Neural cell (in vitro differentiated cells): ENCODE measurements around the gene SLC39A3. TPM values are rescaled to one million over a fixed set of nuclear protein-coding genes. Genes with fewer than 3 reads are reported as not detected.

Experiments
- H2AFZ ChIP-seq: fragments of 200-600, 300-800 bp; sonication (generic), shearing (Covaris generic); 2 replicates; pipeline ENCODE4 v1.6.0; 2014; ENCODE audit warnings: low read depth, mild to moderate bottlenecking, antibody characterized with exemption, low read length, moderate library complexity
- H3F3A ChIP-seq: fragments of 200-600 bp; shearing (Covaris generic); 2 replicates; pipeline ENCODE4 v1.6.1; 2016; ENCODE audit warnings: mild to moderate bottlenecking, moderate library complexity, mixed read lengths, antibody characterized with exemption, low read length; ENCODE audit not compliant: insufficient read depth, poor library complexity, severe bottlenecking
- H3K27ac ChIP-seq: fragments of 200-600, 300-800 bp; sonication (generic), shearing (Covaris generic); 2 replicates; pipeline ENCODE4 v1.5.1; 2014; ENCODE audit warnings: mild to moderate bottlenecking, low read length, moderate library complexity
- H3K27me3 ChIP-seq: fragments of 300-800, 200-600 bp; sonication (generic), shearing (Covaris generic); 2 replicates; pipeline ENCODE4 v1.6.0; 2014; ENCODE audit warnings: mild to moderate bottlenecking, low read depth, low read length, moderate library complexity; ENCODE audit not compliant: insufficient read depth
- H3K36me3 ChIP-seq: fragments of 300-800, 200-600 bp; sonication (generic), shearing (Covaris generic); 2 replicates; pipeline ENCODE4 v1.5.1; 2014; ENCODE audit warnings: mild to moderate bottlenecking, antibody characterized with exemption, low read length, moderate library complexity; ENCODE audit not compliant: insufficient read depth
- H3K4me2 ChIP-seq: fragments of 300-800, 200-600 bp; sonication (generic), shearing (Covaris generic); 2 replicates; pipeline ENCODE4 v1.6.0; 2014; ENCODE audit warnings: mild to moderate bottlenecking, low read length
- H3K4me3 ChIP-seq: fragments of 300-800, 200-600 bp; sonication (generic), shearing (Covaris generic); 2 replicates; pipeline ENCODE4 v1.5.1; 2014; ENCODE audit warnings: mild to moderate bottlenecking, low read length, moderate library complexity
- H3K79me2 ChIP-seq: fragments of 200-600 bp; shearing (Covaris generic); replicated peaks from 2 replicates; pipeline ENCODE4 v1.6.0; 2014; ENCODE audit warnings: mild to moderate bottlenecking, low read length, moderate library complexity; ENCODE audit not compliant: insufficient read depth
- H3K9ac ChIP-seq: fragments of 300-800, 200-600 bp; sonication (generic), shearing (Covaris generic); 2 replicates; pipeline ENCODE4 v1.6.1; 2016; ENCODE audit warnings: mild to moderate bottlenecking, low read length, mixed read lengths
- H3K9me2 ChIP-seq: fragments of 200-600 bp; shearing (Covaris generic); 2 replicates; pipeline ENCODE4 v1.6.1; 2016; ENCODE audit warnings: mild to moderate bottlenecking, low read length, mixed read lengths; ENCODE audit not compliant: insufficient read depth
- H3K9me3 ChIP-seq: fragments of 200-600, 300-800 bp; sonication (generic), shearing (Covaris generic); 2 replicates; pipeline ENCODE4 v1.6.1; 2016; ENCODE audit warnings: mild to moderate bottlenecking, mixed run types, low read length, moderate library complexity, mixed read lengths
- H4K20me1 ChIP-seq: fragments of 200-600 bp; shearing (Covaris generic); 2 replicates; pipeline ENCODE4 v1.6.1; 2016; ENCODE audit warnings: mild to moderate bottlenecking, mixed run types; ENCODE audit not compliant: insufficient read depth
- EP300 ChIP-seq: fragments of 450-650 bp; conservative IDR thresholded peaks from 2 replicates; pipeline ENCODE4 v1.6.1; 2014; ENCODE audit warnings: antibody characterized with exemption, mild to moderate bottlenecking, moderate library complexity; ENCODE audit not compliant: poor library complexity, severe bottlenecking
- EZH2 ChIP-seq: fragments of 200-600, 300-800 bp; shearing (Covaris generic), sonication (generic); IDR thresholded peaks from 2 replicates; pipeline ENCODE4 v1.6.1; 2014; ENCODE audit warnings: antibody characterized with exemption, low read length, borderline replicate concordance, mild to moderate bottlenecking; ENCODE audit not compliant: insufficient read depth, poor library complexity, severe bottlenecking
- MXI1 ChIP-seq: fragments of 450-650 bp; conservative IDR thresholded peaks from 2 replicates; pipeline ENCODE4 v1.6.1; 2014; ENCODE audit warnings: antibody characterized with exemption, mild to moderate bottlenecking; ENCODE audit not compliant: poor library complexity, severe bottlenecking
- POLR2AphosphoS5 ChIP-seq: IDR thresholded peaks from 2 replicates; pipeline ENCODE4 v1.6.1; 2012
- RAD21 ChIP-seq: fragments of 450-650 bp; conservative IDR thresholded peaks from 2 replicates; pipeline ENCODE4 v1.6.1; 2014; ENCODE audit warnings: antibody characterized with exemption, mild to moderate bottlenecking, moderate library complexity
- SMC3 ChIP-seq: fragments of 450-650 bp; conservative IDR thresholded peaks from 2 replicates; pipeline ENCODE4 v1.6.1; 2014; ENCODE audit warnings: antibody characterized with exemption, mild to moderate bottlenecking, moderate library complexity; ENCODE audit not compliant: poor library complexity
- TAF1 ChIP-seq: IDR thresholded peaks from 2 replicates; pipeline ENCODE4 v1.6.1; 2012; ENCODE audit warnings: low read depth
- polyA plus RNA-seq: library from polyadenylated mRNA; depleted of rRNA; stranded (reverse); fragments of >200 nt; gene quantifications from 2 replicates; pipeline ENCODE4 v1.2.3, GENCODE V29; 2014
- TF ChIP-seq, protein P1 (sequence below): IDR thresholded peaks from 2 replicates; pipeline ENCODE4 v1.6.1; 2012; ENCODE audit warnings: borderline replicate concordance
- TF ChIP-seq, protein P2 (sequence below): fragments of 450-650 bp; IDR thresholded peaks from 2 replicates; pipeline ENCODE4 v1.5.1; 2014; ENCODE audit warnings: antibody characterized with exemption, mild to moderate bottlenecking, moderate library complexity; ENCODE audit not compliant: poor library complexity, severe bottlenecking

Gene SLC39A3
- polyA plus RNA-seq, 1 donor from 2014 or later: 72.8 TPM

DNA sequence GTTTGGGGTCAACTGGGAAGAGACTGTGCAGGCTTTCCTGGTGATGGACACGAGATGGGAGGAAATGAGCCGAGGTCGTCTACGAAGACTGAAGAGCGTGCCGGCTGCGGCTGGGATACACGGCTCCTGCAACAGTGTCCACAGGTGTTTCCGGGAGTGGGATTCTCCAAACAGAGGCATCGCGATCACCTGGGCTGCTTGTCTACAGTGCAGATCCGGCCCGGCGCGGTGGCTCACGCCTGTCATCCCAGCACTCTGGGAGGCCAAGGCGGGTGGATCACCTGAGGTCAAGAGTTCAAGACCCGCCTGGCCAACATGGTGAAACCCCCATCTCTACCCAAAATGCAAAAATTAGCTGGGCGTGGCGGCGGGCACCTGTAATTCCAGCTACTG, 11.6 kb upstream of the SLC39A3 start:
- H3K27me3 ChIP-seq: no peaks in the 10 kb centered on the region
- no peaks in the 10 kb centered on the region for H3F3A ChIP-seq
- no peaks in the 10 kb centered on the region for H4K20me1 ChIP-seq
- H3K36me3 ChIP-seq: no peaks in the 10 kb centered on the region
- TF ChIP-seq SMC3 (no peak), TAF1 (no peak), MXI1 (no peak), EZH2 (no peak)
- no peak overlapping the region for H3K4me2 ChIP-seq
- no peak overlapping the region for H3K9ac ChIP-seq
- H3K9me3 ChIP-seq: no peaks in the 10 kb centered on the region
- H3K79me2 ChIP-seq: no peaks in the 10 kb centered on the region
- no peak overlapping the region for H3K4me3 ChIP-seq
- H3K9me2 ChIP-seq: no peaks in the 10 kb centered on the region
- H2AFZ ChIP-seq: no peak overlapping the region
- H3K27ac ChIP-seq: no peak overlapping the region

DNA sequence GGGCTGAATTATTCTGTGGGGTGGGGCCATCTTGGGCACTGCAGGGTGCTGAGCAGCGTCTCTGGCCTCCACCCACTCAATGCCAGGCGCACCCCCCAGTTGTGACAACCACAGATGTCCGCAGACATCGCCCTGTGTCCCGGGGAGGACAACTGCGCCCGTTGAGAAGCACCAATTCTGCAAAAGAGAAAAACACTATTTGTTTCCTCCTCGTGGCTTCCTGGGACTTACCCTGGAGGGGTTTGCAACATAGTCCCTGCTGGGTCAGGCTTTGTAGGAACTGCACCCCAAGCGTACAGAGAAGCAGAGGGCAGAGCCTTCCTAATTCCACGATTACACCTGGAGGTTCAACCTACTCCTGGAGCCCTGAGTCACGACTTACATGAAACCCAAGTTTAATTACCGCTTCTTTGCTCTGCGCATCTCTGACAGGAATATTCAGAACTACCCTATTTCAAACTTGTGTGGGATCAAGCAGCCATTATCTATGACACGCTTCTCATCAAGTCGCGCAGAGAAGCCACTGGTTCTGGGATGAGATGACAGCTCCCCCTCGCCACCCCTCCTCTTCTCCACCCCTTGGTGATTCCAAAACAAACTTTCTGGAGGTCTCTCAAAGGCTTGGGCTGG, 11.1 kb upstream of the SLC39A3 start:
- Histone ChIP-seq H3K9me2 (no peaks in the 10 kb centered on the region), H4K20me1 (no peaks in the 10 kb centered on the region), H3K4me3 (no peak overlapping the region), H3K9ac (no peak overlapping the region), H3F3A (no peaks in the 10 kb centered on the region), H3K9me3 (no peaks in the 10 kb centered on the region), H3K36me3 (no peaks in the 10 kb centered on the region), H3K79me2 (no peaks in the 10 kb centered on the region), H3K27me3 (no peaks in the 10 kb centered on the region), H3K4me2 (no peak overlapping the region), H3K27ac (no peak overlapping the region), H2AFZ (no peak overlapping the region)
- no peak for TF ChIP-seq EP300
- no peak for TF ChIP-seq RAD21
- no peak for TF ChIP-seq EZH2
- TF ChIP-seq TAF1: no peak
- TF ChIP-seq, protein P1, sequence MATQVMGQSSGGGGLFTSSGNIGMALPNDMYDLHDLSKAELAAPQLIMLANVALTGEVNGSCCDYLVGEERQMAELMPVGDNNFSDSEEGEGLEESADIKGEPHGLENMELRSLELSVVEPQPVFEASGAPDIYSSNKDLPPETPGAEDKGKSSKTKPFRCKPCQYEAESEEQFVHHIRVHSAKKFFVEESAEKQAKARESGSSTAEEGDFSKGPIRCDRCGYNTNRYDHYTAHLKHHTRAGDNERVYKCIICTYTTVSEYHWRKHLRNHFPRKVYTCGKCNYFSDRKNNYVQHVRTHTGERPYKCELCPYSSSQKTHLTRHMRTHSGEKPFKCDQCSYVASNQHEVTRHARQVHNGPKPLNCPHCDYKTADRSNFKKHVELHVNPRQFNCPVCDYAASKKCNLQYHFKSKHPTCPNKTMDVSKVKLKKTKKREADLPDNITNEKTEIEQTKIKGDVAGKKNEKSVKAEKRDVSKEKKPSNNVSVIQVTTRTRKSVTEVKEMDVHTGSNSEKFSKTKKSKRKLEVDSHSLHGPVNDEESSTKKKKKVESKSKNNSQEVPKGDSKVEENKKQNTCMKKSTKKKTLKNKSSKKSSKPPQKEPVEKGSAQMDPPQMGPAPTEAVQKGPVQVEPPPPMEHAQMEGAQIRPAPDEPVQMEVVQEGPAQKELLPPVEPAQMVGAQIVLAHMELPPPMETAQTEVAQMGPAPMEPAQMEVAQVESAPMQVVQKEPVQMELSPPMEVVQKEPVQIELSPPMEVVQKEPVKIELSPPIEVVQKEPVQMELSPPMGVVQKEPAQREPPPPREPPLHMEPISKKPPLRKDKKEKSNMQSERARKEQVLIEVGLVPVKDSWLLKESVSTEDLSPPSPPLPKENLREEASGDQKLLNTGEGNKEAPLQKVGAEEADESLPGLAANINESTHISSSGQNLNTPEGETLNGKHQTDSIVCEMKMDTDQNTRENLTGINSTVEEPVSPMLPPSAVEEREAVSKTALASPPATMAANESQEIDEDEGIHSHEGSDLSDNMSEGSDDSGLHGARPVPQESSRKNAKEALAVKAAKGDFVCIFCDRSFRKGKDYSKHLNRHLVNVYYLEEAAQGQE: no peak
- TF ChIP-seq POLR2AphosphoS5: no peak
- no peak for TF ChIP-seq SMC3
- TF ChIP-seq, protein P2, sequence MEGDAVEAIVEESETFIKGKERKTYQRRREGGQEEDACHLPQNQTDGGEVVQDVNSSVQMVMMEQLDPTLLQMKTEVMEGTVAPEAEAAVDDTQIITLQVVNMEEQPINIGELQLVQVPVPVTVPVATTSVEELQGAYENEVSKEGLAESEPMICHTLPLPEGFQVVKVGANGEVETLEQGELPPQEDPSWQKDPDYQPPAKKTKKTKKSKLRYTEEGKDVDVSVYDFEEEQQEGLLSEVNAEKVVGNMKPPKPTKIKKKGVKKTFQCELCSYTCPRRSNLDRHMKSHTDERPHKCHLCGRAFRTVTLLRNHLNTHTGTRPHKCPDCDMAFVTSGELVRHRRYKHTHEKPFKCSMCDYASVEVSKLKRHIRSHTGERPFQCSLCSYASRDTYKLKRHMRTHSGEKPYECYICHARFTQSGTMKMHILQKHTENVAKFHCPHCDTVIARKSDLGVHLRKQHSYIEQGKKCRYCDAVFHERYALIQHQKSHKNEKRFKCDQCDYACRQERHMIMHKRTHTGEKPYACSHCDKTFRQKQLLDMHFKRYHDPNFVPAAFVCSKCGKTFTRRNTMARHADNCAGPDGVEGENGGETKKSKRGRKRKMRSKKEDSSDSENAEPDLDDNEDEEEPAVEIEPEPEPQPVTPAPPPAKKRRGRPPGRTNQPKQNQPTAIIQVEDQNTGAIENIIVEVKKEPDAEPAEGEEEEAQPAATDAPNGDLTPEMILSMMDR: no peak
- no peak for TF ChIP-seq MXI1
